SK-N-MC (cell line): ENCODE results near the gene CXCL16.

ENCODE experiments used
- EZH2 ChIP-seq: fragments of 200-600 bp; sonication (generic); IDR thresholded peaks from one replicate; pipeline ENCODE4 v1.6.1; 2017; ENCODE audit warnings: antibody characterized with exemption
- POLR2AphosphoS5 ChIP-seq: IDR thresholded peaks from 2 replicates; pipeline ENCODE4 v1.6.1; 2012; ENCODE audit warnings: mild to moderate bottlenecking, low read depth, low read length, borderline replicate concordance

DNA sequence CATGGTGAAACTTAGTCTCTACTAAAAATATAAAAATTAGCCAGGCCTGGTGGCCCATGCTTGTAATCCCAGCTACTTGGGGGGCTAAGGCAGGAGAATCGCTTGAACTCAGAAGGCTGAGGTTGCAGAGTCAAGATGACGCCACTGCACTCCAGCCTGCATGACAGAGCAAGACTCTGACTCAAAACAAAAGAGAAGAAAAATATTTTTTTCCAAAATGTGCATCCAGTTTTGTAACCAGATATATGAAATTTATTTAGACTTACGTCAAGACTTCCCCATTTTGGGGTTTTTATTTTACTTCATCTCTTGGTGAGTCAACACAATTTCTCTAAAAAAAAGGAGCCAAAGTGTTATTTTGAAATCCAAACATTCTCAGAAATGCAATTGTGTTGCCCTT lies 26.5 kb upstream of the CXCL16 start:
- no peak for TF ChIP-seq EZH2
- no peak for TF ChIP-seq POLR2AphosphoS5
